Activated CD8-positive, alpha-beta T cell treated with anti-CD3 and anti-CD28 coated beads, Interleukin-2, amount 10 ng/mL, durations not matched to agents 7 days and 5 days (primary cell): ENCODE measurements around the gene OR1J1. TPM values are rescaled to one million over a fixed set of nuclear protein-coding genes. Genes with fewer than 3 reads are reported as not detected.

ENCODE experiments used
- ATAC-seq: fragments of 150-1000 bp; cut with Tn5 transposase; one replicate; pipeline ENCODE4 v1.10.0; 2021; ENCODE audit warnings: moderate library complexity
- CTCF ChIA-PET: fragments of 350-600 bp; sonication (Branson Sonifier 250); formaldehyde crosslinking; loops from one replicate; lab custom pipeline; 2021; ENCODE audit warnings: antibody characterized with exemption; lab: Charles Lee
- POLR2A ChIA-PET: fragments of 350-600 bp; sonication (Branson Sonifier 250); formaldehyde crosslinking; loops from one replicate; lab custom pipeline; 2021; ENCODE audit warnings: antibody characterized with exemption; lab: Charles Lee
- DNase-seq: peaks from one replicate; pipeline ENCODE4 v3.0.0-alpha.2; 2020
- H3K27ac Mint-ChIP-seq: one replicate; pipeline ENCODE4 v1.8.0; 2021; ENCODE audit warnings: mild to moderate bottlenecking, mixed read lengths
- H3K27me3 Mint-ChIP-seq: one replicate; pipeline ENCODE4 v1.8.0; 2021; ENCODE audit warnings: low read depth, mixed read lengths
- H3K36me3 Mint-ChIP-seq: one replicate; pipeline ENCODE4 v1.8.0; 2021; ENCODE audit warnings: low read depth, mixed read lengths
- H3K4me1 Mint-ChIP-seq: one replicate; pipeline ENCODE4 v1.8.0; 2021; ENCODE audit warnings: low read depth, mixed read lengths
- H3K4me3 Mint-ChIP-seq: one replicate; pipeline ENCODE4 v1.8.0; 2021; ENCODE audit warnings: mild to moderate bottlenecking, mixed read lengths
- H3K9me3 Mint-ChIP-seq: one replicate; pipeline ENCODE4 v1.8.0; 2022; ENCODE audit warnings: mixed read lengths; ENCODE audit not compliant: insufficient read depth
- total RNA-seq, 2 experiments: library from RNA; stranded (reverse); gene quantifications; one replicate each; pipeline ENCODE4 v1.2.3, GENCODE V29; 2021

Gene OR1J1
- not detected for total RNA-seq

- CTCF ChIA-PET = no interaction called here
Observed at GRCh38 chr9:122477826-122478225, at the start of gene OR1J1. Gene OR1J1, minus strand, starts transcription at chr9:122477926. Its CDS starts 0 bp downstream, at chr9:122477926.

GRCh38 chr9:122527193-122527592 lies 49.5 kb upstream of the OR1J1 start, which contains the start of gene OR1N1:
Gene OR1N1, minus strand, starts transcription at chr9:122527293. Its CDS starts 0 bp downstream, at chr9:122527293.
- DNase-seq (no peak), ATAC-seq (no peak)
- ChIA-PET CTCF (no interaction called here), POLR2A (no interaction called here)
- Mint-ChIP-seq H3K9me3 (no peaks in the 10 kb centered on the region), H3K36me3 (no peaks in the 10 kb centered on the region), H3K27me3 (peaks cover 10% of the 10 kb centered on the region), H3K27ac (no peak within 1 kb of the TSS), H3K4me1 (no peaks in the 10 kb centered on the region), H3K4me3 (no peak within 1 kb of the TSS)

More at GRCh38 chr9:122477826-122478225, at the start of gene OR1J1:
- DNase-seq (no peak), ATAC-seq (no peak)
- H3K36me3 Mint-ChIP-seq = no peaks in the 10 kb centered on the region
- H3K9me3 Mint-ChIP-seq = no peaks in the 10 kb centered on the region
- H3K4me1 Mint-ChIP-seq = no peaks in the 10 kb centered on the region
- POLR2A ChIA-PET = no interaction called here
- H3K27ac Mint-ChIP-seq = no peak within 1 kb of the TSS
- H3K27me3 Mint-ChIP-seq = peaks cover 29% of the 10 kb centered on the region
- no peak within 1 kb of the TSS for H3K4me3 Mint-ChIP-seq

- Mint-ChIP-seq H3K27ac (no peak overlapping the region), H3K27me3 (peaks cover 13% of the 10 kb centered on the region), H3K4me3 (no peak overlapping the region), H3K4me1 (no peaks in the 10 kb centered on the region), H3K36me3 (no peaks in the 10 kb centered on the region), H3K9me3 (no peaks in the 10 kb centered on the region)
- ATAC-seq = no peak
- DNase-seq = no peak
- ChIA-PET POLR2A (no interaction called here), CTCF (no interaction called here)
Observed at GRCh38 chr9:122526602-122527001, 48.9 kb upstream of the OR1J1 start.

DNA sequence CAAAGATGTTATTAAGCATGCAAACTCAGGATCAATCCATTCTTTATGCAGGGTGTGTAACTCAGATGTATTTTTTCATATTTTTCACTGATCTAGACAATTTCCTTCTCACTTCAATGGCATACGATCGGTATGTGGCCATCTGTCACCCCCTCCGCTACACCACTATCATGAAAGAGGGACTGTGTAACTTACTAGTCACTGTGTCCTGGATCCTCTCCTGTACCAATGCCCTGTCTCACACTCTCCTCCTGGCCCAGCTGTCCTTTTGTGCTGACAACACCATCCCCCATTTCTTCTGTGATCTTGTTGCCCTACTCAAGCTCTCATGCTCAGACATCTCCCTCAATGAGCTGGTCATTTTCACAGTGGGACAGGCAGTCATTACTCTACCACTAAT lies 41.6 kb upstream of the OR1J1 start:
- ChIA-PET POLR2A (no interaction called here), CTCF (no interaction called here)
- Mint-ChIP-seq H3K27ac (no peak overlapping the region), H3K9me3 (no peaks in the 10 kb centered on the region), H3K4me1 (no peaks in the 10 kb centered on the region), H3K27me3 (peaks cover 15% of the 10 kb centered on the region), H3K36me3 (no peaks in the 10 kb centered on the region), H3K4me3 (no peak overlapping the region)
- DNase-seq = no peak
- ATAC-seq = no peak

GRCh38 chr9:122518841-122519240 lies 41.1 kb upstream of the OR1J1 start, which contains the start of gene OR1J4:
Gene OR1J4, plus strand, starts transcription at chr9:122519141. Its CDS starts 0 bp downstream, at chr9:122519141.
- POLR2A ChIA-PET = no interaction called here
- DNase-seq (no peak), ATAC-seq (no peak)
- no peaks in the 10 kb centered on the region for H3K4me1 Mint-ChIP-seq
- H3K9me3 Mint-ChIP-seq = no peaks in the 10 kb centered on the region
- CTCF ChIA-PET = interaction anchor here (1.2 kb wide), 1 partner anchor 20 kb away, joined by 3 read pairs; no protein-coding TSS in a partner anchor
- H3K27me3 Mint-ChIP-seq = peaks cover 19% of the 10 kb centered on the region
- no peaks in the 10 kb centered on the region for H3K36me3 Mint-ChIP-seq
- H3K27ac Mint-ChIP-seq = no peak within 1 kb of the TSS
- no peak within 1 kb of the TSS for H3K4me3 Mint-ChIP-seq

DNA sequence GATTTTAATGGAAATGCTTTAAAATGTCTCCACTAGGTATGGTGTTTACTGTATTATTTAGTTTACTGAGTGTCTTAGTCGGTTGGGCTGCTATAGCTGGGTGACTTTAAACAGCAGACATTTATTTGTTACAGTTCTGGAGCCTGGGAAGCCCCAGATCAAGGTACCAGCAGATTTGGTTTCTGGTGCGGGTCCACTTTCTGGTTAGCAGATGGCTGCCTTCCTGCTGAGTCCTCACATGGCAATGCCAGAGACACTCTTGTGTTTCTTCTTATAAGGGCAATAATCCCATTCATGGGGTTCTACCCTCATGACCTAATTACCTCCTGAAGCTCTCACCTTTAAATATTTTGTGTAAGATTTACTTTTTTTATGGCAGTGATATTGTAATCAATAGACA lies 40.5 kb upstream of the OR1J1 start:
- Mint-ChIP-seq H3K27me3 (peaks cover 20% of the 10 kb centered on the region), H3K27ac (no peak overlapping the region), H3K36me3 (no peaks in the 10 kb centered on the region), H3K4me1 (no peaks in the 10 kb centered on the region), H3K9me3 (no peaks in the 10 kb centered on the region), H3K4me3 (no peak overlapping the region)
- ATAC-seq (no peak), DNase-seq (no peak)
- POLR2A ChIA-PET = no interaction called here
- CTCF ChIA-PET = interaction anchor here (1.2 kb wide), 1 partner anchor 20 kb away, joined by 3 read pairs; no protein-coding TSS in a partner anchor

DNA sequence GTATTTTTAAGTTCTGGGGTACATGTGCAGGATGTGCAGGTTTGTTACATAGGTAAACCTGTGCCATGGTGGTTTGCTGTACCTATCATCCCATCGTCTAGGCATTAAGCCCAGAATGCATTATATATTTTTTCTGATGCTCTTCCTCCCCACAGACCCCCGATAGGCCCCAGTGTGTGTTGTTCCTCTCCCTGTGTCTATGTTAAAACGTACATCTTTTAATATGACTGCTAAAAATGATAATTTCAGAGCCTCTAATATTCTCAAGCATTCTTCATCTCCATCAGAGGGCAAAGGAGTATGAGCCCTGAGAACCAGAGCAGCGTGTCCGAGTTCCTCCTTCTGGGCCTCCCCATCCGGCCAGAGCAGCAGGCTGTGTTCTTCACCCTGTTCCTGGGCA lies 32.8 kb upstream of the OR1J1 start, which contains the start of gene OR1J2:
Gene OR1J2 (plus strand): TSS at position 301 of the 400 bp plus-strand sequence. CDS start 0 bp downstream, at position 301.
- peaks cover 44% of the 10 kb centered on the region for H3K27me3 Mint-ChIP-seq
- ATAC-seq (no peak), DNase-seq (no peak)
- H3K4me1 Mint-ChIP-seq = no peaks in the 10 kb centered on the region
- H3K27ac Mint-ChIP-seq = no peak within 1 kb of the TSS
- no peaks in the 10 kb centered on the region for H3K36me3 Mint-ChIP-seq
- no peak within 1 kb of the TSS for H3K4me3 Mint-ChIP-seq
- H3K9me3 Mint-ChIP-seq = no peaks in the 10 kb centered on the region
- CTCF ChIA-PET = no interaction called here
- POLR2A ChIA-PET = no interaction called here

DNA sequence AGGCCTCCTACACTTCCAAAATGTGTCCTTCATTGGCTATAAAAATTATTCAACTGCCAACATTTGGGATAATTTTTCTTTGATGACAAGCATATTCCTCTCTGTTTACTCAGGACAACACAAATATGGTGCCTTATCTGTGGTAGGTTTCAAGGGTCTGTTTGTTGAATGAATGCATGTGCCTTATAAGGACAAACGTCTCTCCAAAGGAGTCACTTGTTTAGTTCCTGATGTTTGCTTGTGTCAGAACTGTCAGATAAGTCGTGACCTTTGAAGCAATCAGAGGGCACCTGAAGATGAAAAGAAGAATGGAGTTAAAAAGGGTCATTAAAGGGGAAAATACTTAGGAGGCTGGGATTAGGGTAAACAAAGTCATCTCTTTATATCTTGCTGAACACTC lies 29.2 kb upstream of the OR1J1 start:
- H3K4me1 Mint-ChIP-seq = no peaks in the 10 kb centered on the region
- H3K36me3 Mint-ChIP-seq = no peaks in the 10 kb centered on the region
- ATAC-seq (no peak), DNase-seq (no peak)
- no peak overlapping the region for H3K4me3 Mint-ChIP-seq
- no peak overlapping the region for H3K27ac Mint-ChIP-seq
- ChIA-PET POLR2A (no interaction called here), CTCF (no interaction called here)
- H3K27me3 Mint-ChIP-seq = peaks cover 36% of the 10 kb centered on the region
- H3K9me3 Mint-ChIP-seq = no peaks in the 10 kb centered on the region

DNA sequence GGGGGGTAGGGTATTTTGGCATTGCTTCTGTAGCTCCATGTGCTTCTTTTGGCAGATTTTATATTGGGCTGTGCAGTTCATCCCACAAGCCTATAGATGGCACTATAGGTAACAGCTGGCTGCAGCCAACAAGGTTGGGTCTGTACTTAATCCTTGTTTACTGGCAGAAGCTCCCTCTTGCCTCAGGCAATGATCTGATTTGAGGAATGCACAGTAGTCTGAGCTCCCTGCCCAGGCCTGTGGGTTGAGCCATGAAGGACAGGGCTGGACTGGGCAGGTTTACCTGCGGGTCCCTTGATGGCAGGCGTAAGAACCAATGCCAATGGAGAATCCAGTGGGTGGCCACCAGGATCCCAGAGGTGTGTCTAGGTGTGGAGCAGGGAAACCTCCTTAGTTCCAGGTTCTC lies 21.2 kb upstream of the OR1J1 start:
- CTCF ChIA-PET = interaction anchor here (0.6 to 2.0 kb wide), 37 partner anchors 9 to 850 kb away, joined by 3 to 48 read pairs (median 4); no protein-coding TSS in a partner anchor
- no peak overlapping the region for H3K27ac Mint-ChIP-seq

GRCh38 chr9:122479062-122479461 lies 1.3 kb upstream of the OR1J1 start:
- H3K4me1 Mint-ChIP-seq = no peaks in the 10 kb centered on the region
- POLR2A ChIA-PET = no interaction called here
- CTCF ChIA-PET = interaction anchor here (1.4 kb wide), 1 partner anchor 20 kb away, joined by 7 read pairs; no protein-coding TSS in a partner anchor
- no peaks in the 10 kb centered on the region for H3K9me3 Mint-ChIP-seq
- no peak for ATAC-seq
- no peak for DNase-seq
- H3K27ac Mint-ChIP-seq = no peak overlapping the region
- H3K36me3 Mint-ChIP-seq = no peaks in the 10 kb centered on the region
- no peak overlapping the region for H3K4me3 Mint-ChIP-seq
- peaks cover 29% of the 10 kb centered on the region for H3K27me3 Mint-ChIP-seq

More for the DNA sequence above, 21.2 kb upstream of the OR1J1 start:
- no peaks in the 10 kb centered on the region for H3K4me1 Mint-ChIP-seq
- no peaks in the 10 kb centered on the region for H3K9me3 Mint-ChIP-seq
- H3K27me3 Mint-ChIP-seq = peaks cover 30% of the 10 kb centered on the region
- no peak overlapping the region for H3K4me3 Mint-ChIP-seq
- POLR2A ChIA-PET = no interaction called here
- DNase-seq = peak; percentile 47
- no peaks in the 10 kb centered on the region for H3K36me3 Mint-ChIP-seq
- peak; percentile 51 for ATAC-seq

DNA sequence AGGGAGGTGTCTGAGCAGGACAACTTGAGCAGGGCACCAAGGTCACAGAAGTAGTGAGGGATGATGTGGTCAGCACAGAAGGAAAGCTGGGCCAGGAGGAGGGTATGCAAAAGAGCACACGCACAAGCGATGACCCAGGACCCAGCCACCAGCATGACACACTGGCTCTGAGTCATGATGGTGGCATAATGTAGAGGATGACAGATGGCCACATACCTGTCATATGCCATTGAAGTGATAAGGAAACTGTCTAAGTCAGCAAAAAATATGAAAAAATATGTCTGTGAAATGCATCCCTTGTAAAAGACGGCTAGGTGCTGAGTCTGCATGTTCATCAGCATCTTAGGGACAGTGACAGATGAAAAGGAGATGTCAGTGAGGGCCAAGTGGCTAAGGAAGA lies 380 bp downstream of the OR1J1 start:
- DNase-seq = no peak
- Mint-ChIP-seq H3K27ac (no peak overlapping the region), H3K4me3 (no peak overlapping the region), H3K9me3 (no peaks in the 10 kb centered on the region), H3K4me1 (no peaks in the 10 kb centered on the region), H3K27me3 (peaks cover 26% of the 10 kb centered on the region), H3K36me3 (no peaks in the 10 kb centered on the region)
- ChIA-PET POLR2A (no interaction called here), CTCF (no interaction called here)
- ATAC-seq = no peak

- H3K27ac Mint-ChIP-seq = no peak overlapping the region
- ATAC-seq = no peak
- CTCF ChIA-PET = no interaction called here
Observed at GRCh38 chr9:122475717-122476116, 2.0 kb downstream of the OR1J1 start.

More at GRCh38 chr9:122475717-122476116, 2.0 kb downstream of the OR1J1 start:
- POLR2A ChIA-PET = no interaction called here
- Mint-ChIP-seq H3K36me3 (no peaks in the 10 kb centered on the region), H3K27me3 (peaks cover 24% of the 10 kb centered on the region), H3K4me3 (no peak overlapping the region), H3K4me1 (no peaks in the 10 kb centered on the region), H3K9me3 (no peaks in the 10 kb centered on the region)
- DNase-seq = no peak
